22Rv1 (cell line): ENCODE data around the gene LIPN.

Source experiments
- CTCF ChIP-seq: fragments of 450-650 bp; IDR thresholded peaks from 2 replicates; pipeline ENCODE4 v1.5.1; 2017; ENCODE audit warnings: mild to moderate bottlenecking
- ZFX ChIP-seq: fragments of 450-650 bp; IDR thresholded peaks from 2 replicates; pipeline ENCODE4 v1.6.1; 2017; ENCODE audit warnings: antibody characterized with exemption, borderline replicate concordance

GRCh38 chr10:88742448-88742847 lies 17.4 kb upstream of the LIPN start:
- TF ChIP-seq CTCF (no peak), ZFX (no peak)
